Caco-2 (cell line): ENCODE results near the gene TEX51. TPM values are rescaled to one million over a fixed set of nuclear protein-coding genes. Genes with fewer than 3 reads are reported as not detected.

Source experiments
- BruUV-seq: library from RNA; stranded (reverse); fragments of 400-500 nt; replicated peaks from 2 replicates; lab custom pipeline; 2021; lab: Mats Ljungman, UMichigan
- CTCF ChIA-PET: fragments of 300-600 bp; sonication (Branson Sonifier 250); formaldehyde crosslinking; loops from one replicate; lab custom pipeline; 2022; ENCODE audit warnings: antibody characterized with exemption; lab: Charles Lee
- POLR2A ChIA-PET: fragments of 300-600 bp; sonication (Branson Sonifier 250); formaldehyde crosslinking; loops from one replicate; lab custom pipeline; 2022; ENCODE audit warnings: antibody characterized with exemption; lab: Charles Lee
- DNase-seq, 2 experiments: peaks; one replicate each; pipeline versions ENCODE4 v3.0.0 to v3.0.0-alpha.2; 2020 to 2022
- H3K27me3 ChIP-seq: replicated peaks from 2 replicates; pipeline ENCODE4 v1.6.0; 2011; ENCODE audit warnings: low read length; ENCODE audit not compliant: control insufficient read depth, insufficient read depth
- H3K36me3 ChIP-seq: 2 replicates; pipeline ENCODE4 v1.5.1; 2011; ENCODE audit warnings: low read length; ENCODE audit not compliant: control insufficient read depth, insufficient read depth
- H3K4me1 ChIP-seq: fragments of 250-450 bp; sonication (Bioruptor Pico); 2 replicates; pipeline ENCODE4 v1.5.1; 2020; ENCODE audit warnings: mild to moderate bottlenecking
- H3K4me3 ChIP-seq: 2 replicates; pipeline ENCODE4 v1.5.1; 2011; ENCODE audit warnings: low read depth, mild to moderate bottlenecking, control low read depth, low read length
- H3K9me3 ChIP-seq: fragments of 250-450 bp; sonication (Bioruptor Pico); 2 replicates; pipeline ENCODE4 v1.5.1; 2020; ENCODE audit warnings: mild to moderate bottlenecking, moderate library complexity
- H3K27ac Mint-ChIP-seq: one replicate; pipeline ENCODE4 v1.8.0; 2022; ENCODE audit warnings: mixed read lengths; ENCODE audit not compliant: unreplicated experiment
- H3K27me3 Mint-ChIP-seq: one replicate; pipeline ENCODE4 v1.8.0; 2022; ENCODE audit warnings: mixed read lengths; ENCODE audit not compliant: insufficient read depth, unreplicated experiment
- H3K36me3 Mint-ChIP-seq: one replicate; pipeline ENCODE4 v1.8.0; 2022; ENCODE audit warnings: mild to moderate bottlenecking, mixed read lengths; ENCODE audit not compliant: insufficient read depth, unreplicated experiment
- H3K4me1 Mint-ChIP-seq: one replicate; pipeline ENCODE4 v1.8.0; 2022; ENCODE audit warnings: low read depth, mixed read lengths; ENCODE audit not compliant: unreplicated experiment
- H3K4me3 Mint-ChIP-seq: one replicate; pipeline ENCODE4 v1.8.0; 2022; ENCODE audit warnings: mild to moderate bottlenecking, moderate library complexity, mixed read lengths; ENCODE audit not compliant: unreplicated experiment
- H3K9me3 Mint-ChIP-seq: one replicate; pipeline ENCODE4 v1.8.0; 2022; ENCODE audit warnings: mixed read lengths; ENCODE audit not compliant: unreplicated experiment
- intact Hi-C: fragments of 100-400 bp; cut with micrococcal nuclease; formaldehyde crosslinking; loops from one replicate; pipeline ENCODE4 v1.10.0; 2022; ENCODE audit not compliant: unreplicated experiment
- total RNA-seq: library from RNA; stranded (reverse); gene quantifications from 2 replicates; pipeline ENCODE4 v1.2.3, GENCODE V29; 2022
- TF ChIP-seq, protein P1 (sequence below), 2 experiments: fragments of 200-600 bp in 1 of 2; IDR thresholded peaks; 1 replicate in 1 of 2; 2 replicates in 1 of 2; pipeline versions ENCODE4 v1.5.1 to v1.8.0; 2011 to 2022; ENCODE audit warnings: antibody characterized with exemption in 1 of 2, control low read depth in 1 of 2, inconsistent platforms in 1 of 2, low read depth in 1 of 2, low read length in 1 of 2, mild to moderate bottlenecking in 1 of 2, moderate library complexity in 1 of 2; ENCODE audit not compliant: insufficient read depth in 1 of 2, severe bottlenecking in 1 of 2, unreplicated experiment in 1 of 2

Gene TEX51
- total RNA-seq, 1 experiment from 2014 or later, result not detected

DNA sequence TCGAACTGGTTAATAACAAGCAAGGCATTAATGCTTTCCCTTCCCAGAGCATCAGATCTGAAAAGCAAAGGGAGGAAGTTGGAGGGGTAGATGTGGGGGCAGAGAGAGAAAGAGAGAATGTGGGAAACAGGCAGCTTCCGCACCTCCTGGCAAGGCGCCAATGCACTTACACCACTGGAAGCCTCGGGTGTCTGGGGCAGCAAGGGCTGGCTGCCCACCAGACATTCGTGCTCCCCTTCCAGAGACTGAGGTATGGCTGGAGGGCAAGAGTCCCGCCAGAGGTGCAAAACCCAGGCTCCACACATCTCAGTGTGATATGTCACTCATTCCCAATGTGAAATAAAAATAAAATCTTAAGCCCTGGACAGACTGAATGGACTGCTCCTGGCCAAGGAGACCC lies 46.4 kb downstream of the TEX51 start:
- intact Hi-C loops, result no loop called here
- Histone ChIP-seq H3K36me3 (no peaks in the 10 kb centered on the region), H3K4me1 (peaks cover 18% of the 10 kb centered on the region), H3K9me3 (peaks cover 30% of the 10 kb centered on the region), H3K4me3 (no peak overlapping the region), H3K27me3 (no peaks in the 10 kb centered on the region)
- H3K9me3 Mint-ChIP-seq, result peaks cover 23% of the 10 kb centered on the region
- BruUV-seq, result no TSS peak
- H3K27ac Mint-ChIP-seq, result no peak overlapping the region
- DNase-seq, result no peak
- H3K36me3 Mint-ChIP-seq, result no peaks in the 10 kb centered on the region
- H3K4me3 Mint-ChIP-seq, result no peak overlapping the region
- H3K27me3 Mint-ChIP-seq, result no peaks in the 10 kb centered on the region
- ChIA-PET POLR2A (no interaction called here), CTCF (no interaction called here)
- TF ChIP-seq, protein P1, sequence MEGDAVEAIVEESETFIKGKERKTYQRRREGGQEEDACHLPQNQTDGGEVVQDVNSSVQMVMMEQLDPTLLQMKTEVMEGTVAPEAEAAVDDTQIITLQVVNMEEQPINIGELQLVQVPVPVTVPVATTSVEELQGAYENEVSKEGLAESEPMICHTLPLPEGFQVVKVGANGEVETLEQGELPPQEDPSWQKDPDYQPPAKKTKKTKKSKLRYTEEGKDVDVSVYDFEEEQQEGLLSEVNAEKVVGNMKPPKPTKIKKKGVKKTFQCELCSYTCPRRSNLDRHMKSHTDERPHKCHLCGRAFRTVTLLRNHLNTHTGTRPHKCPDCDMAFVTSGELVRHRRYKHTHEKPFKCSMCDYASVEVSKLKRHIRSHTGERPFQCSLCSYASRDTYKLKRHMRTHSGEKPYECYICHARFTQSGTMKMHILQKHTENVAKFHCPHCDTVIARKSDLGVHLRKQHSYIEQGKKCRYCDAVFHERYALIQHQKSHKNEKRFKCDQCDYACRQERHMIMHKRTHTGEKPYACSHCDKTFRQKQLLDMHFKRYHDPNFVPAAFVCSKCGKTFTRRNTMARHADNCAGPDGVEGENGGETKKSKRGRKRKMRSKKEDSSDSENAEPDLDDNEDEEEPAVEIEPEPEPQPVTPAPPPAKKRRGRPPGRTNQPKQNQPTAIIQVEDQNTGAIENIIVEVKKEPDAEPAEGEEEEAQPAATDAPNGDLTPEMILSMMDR (IDR thresholded peaks at IDR 0.05; ENCODE audit: insufficient read depth in 1 of 2, low read depth in 1 of 2, low read length in 1 of 2, severe bottlenecking in 1 of 2, unreplicated experiment in 1 of 2), result no peak
- peaks cover 12% of the 10 kb centered on the region for H3K4me1 Mint-ChIP-seq

DNA sequence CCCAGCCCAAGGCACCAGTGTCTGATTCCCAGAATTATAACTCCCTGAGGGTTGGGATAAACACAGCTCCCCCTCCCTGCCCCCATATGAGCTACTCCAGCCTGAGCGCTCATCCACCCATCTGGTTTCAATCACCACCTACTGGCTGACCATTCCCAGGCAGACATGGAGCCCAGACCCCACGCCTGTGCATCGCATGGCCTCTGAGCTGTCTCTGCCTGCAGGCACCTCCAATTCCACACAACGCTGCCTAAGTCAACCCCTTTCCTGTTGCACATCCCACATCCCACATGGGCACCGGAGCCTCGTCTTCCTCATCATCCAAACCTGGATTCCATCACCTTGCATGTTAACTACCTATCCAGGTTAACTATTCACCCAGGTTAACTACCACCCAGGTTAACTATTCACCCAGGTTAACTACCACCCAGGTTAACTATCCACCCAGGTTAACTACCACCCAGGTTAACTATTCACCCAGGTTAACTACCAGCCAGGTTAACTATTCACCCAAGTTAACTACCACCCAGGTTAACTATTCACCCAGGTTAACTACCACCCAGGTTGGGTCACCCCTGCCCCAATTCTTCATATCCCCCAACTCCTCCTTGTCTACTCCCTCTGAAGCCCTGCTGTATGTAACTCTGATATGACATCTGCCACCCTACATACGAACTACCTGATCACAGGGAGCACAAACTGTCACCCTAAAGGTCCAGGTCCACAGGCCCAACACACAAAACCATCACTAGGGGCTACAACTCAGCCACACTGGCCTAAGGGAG lies 47.8 kb downstream of the TEX51 start:
- H3K9me3 ChIP-seq, result peaks cover 37% of the 10 kb centered on the region
- intact Hi-C loops, result no loop called here
- Mint-ChIP-seq H3K9me3 (peaks cover 23% of the 10 kb centered on the region), H3K27me3 (no peaks in the 10 kb centered on the region), H3K4me3 (no peak overlapping the region), H3K36me3 (no peaks in the 10 kb centered on the region), H3K4me1 (peaks cover 12% of the 10 kb centered on the region), H3K27ac (no peak overlapping the region)
- ChIA-PET CTCF (interaction anchor here (0.6 kb wide), 1 partner anchor 26 kb away, joined by 3 read pairs; no protein-coding TSS in a partner anchor), POLR2A (no interaction called here)
- H3K4me3 ChIP-seq, result no peak overlapping the region
- H3K36me3 ChIP-seq, result no peaks in the 10 kb centered on the region
- no peaks in the 10 kb centered on the region for H3K27me3 ChIP-seq
- no peak for DNase-seq
- H3K4me1 ChIP-seq, result peaks cover 18% of the 10 kb centered on the region
- BruUV-seq, result no TSS peak
- TF ChIP-seq, protein P1 (IDR thresholded peaks at IDR 0.05; ENCODE audit: insufficient read depth in 1 of 2, low read depth in 1 of 2, low read length in 1 of 2, severe bottlenecking in 1 of 2, unreplicated experiment in 1 of 2), result no peak

DNA sequence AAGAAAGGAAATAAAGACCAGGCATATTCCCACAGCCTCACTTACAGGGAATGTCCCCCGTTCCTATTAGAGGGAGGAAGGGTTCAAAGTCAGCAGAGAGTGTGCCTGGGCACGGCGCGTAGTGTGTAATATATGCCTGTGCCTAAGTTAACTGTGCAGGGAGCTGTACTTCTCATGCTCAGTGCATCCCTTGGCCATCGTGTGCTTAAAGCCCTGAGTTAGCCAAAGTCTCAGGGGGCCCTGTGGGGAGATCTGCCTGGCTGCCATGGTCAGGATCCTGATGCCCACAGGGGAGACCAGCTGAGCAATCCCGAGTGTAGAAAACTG lies 48.4 kb downstream of the TEX51 start:
- Mint-ChIP-seq H3K27me3 (no peaks in the 10 kb centered on the region), H3K4me3 (no peak overlapping the region), H3K36me3 (no peaks in the 10 kb centered on the region), H3K4me1 (peaks cover 12% of the 10 kb centered on the region), H3K9me3 (peaks cover 23% of the 10 kb centered on the region), H3K27ac (no peak overlapping the region)
- DNase-seq, result no peak
- Histone ChIP-seq H3K9me3 (peaks cover 37% of the 10 kb centered on the region), H3K4me3 (no peak overlapping the region), H3K4me1 (peaks cover 18% of the 10 kb centered on the region), H3K36me3 (no peaks in the 10 kb centered on the region), H3K27me3 (no peaks in the 10 kb centered on the region)
- ChIA-PET POLR2A (no interaction called here), CTCF (interaction anchor here (0.6 kb wide), 1 partner anchor 25 kb away, joined by 3 read pairs; no protein-coding TSS in a partner anchor)
- no TSS peak for BruUV-seq
- TF ChIP-seq, protein P1 (IDR thresholded peaks at IDR 0.05; ENCODE audit: insufficient read depth in 1 of 2, low read depth in 1 of 2, low read length in 1 of 2, severe bottlenecking in 1 of 2, unreplicated experiment in 1 of 2), result no peak
- intact Hi-C loops, result no loop called here
